Heart left ventricle (tissue), 16 donors: Measurements from ENCODE around the gene HMGXB4. TPM values are rescaled to one million over a fixed set of nuclear protein-coding genes. Genes with fewer than 3 reads are reported as not detected.

Source experiments
- ATAC-seq, 4 donors: fragments of 200-7000 bp; cut with Tn5 transposase; one replicate each; pipeline ENCODE4 v1.9.1; 2020 to 2022; ENCODE audit warnings: moderate library complexity in 4 of 4, mild to moderate bottlenecking in 3 of 4, moderate number of reproducible peaks in 1 of 4
- DNase-seq, 5 donors: peaks; one replicate each; pipeline ENCODE4 v3.0.0-alpha.2; 2020
- H3K27ac ChIP-seq, 12 donors: fragments of 200-600 bp; sonication (generic) in 4 of 12; one replicate each; pipeline versions ENCODE4 v1.5.0 to v1.8.0; 2016 to 2022; ENCODE audit warnings: mild to moderate bottlenecking in 2 of 12
- H3K27me3 ChIP-seq, 9 donors: fragments of 200-600 bp; sonication (generic) in 2 of 9; one replicate each; pipeline versions ENCODE4 v1.5.1 to v1.8.0; 2016 to 2022; ENCODE audit warnings: mild to moderate bottlenecking in 3 of 9
- H3K36me3 ChIP-seq, 9 donors: fragments of 200-600 bp; sonication (generic) in 2 of 9; one replicate each; pipeline versions ENCODE4 v1.5.0 to v1.8.0; 2018 to 2022; ENCODE audit warnings: mild to moderate bottlenecking in 2 of 9
- H3K4me1 ChIP-seq, 12 donors: fragments of 200-600 bp; sonication (generic) in 4 of 12; one replicate each; pipeline versions ENCODE4 v1.5.0 to v1.8.0; 2016 to 2022; ENCODE audit warnings: mild to moderate bottlenecking in 3 of 12
- H3K4me3 ChIP-seq, 12 donors: fragments of 200-600 bp; sonication (generic) in 4 of 12; one replicate each; pipeline versions ENCODE4 v1.5.0 to v1.8.0; 2017 to 2022; ENCODE audit warnings: mild to moderate bottlenecking in 9 of 12, moderate library complexity in 4 of 12
- H3K9me3 ChIP-seq, 12 donors: fragments of 200-600 bp; sonication (generic) in 4 of 12; one replicate each; pipeline versions ENCODE4 v1.5.0 to v1.8.0; 2016 to 2022; ENCODE audit warnings: mild to moderate bottlenecking in 1 of 12
- CTCF ChIP-seq, 12 donors: fragments of 200-600 bp; sonication (generic) in 4 of 12; IDR thresholded peaks; one replicate each; pipeline versions ENCODE4 v1.5.0 to v1.8.0; 2018 to 2022; ENCODE audit warnings: antibody characterized with exemption in 12 of 12, mild to moderate bottlenecking in 5 of 12
- POLR2A ChIP-seq, 2 donors: fragments of 450-650 bp; IDR thresholded peaks; one replicate each; pipeline ENCODE4 v1.6.1; 2017; ENCODE audit warnings: antibody characterized with exemption in 2 of 2, mild to moderate bottlenecking in 2 of 2, moderate library complexity in 2 of 2
- WGBS, 4 donors: extraction: QIAGEN DNeasy Blood & Tissue Kit in 2 of 4; methylation state at CpG; one replicate each; pipeline versions ENCODE4 v1.1.5 to v1.1.7; 2013 to 2018; 5-methylcytosine and 5-hydroxymethylcytosine counted together
- intact Hi-C, 10 donors: fragments of 100-400 bp; cut with DNase I; formaldehyde crosslinking; loops; one replicate each; pipeline versions ENCODE4 v1.11.1 to v1.14.2; 2022
- polyA plus RNA-seq, 2 donors: library from polyadenylated mRNA; stranded (reverse); fragments of 200-250 nt; gene quantifications; one replicate each; pipeline ENCODE4 v1.2.3, GENCODE V29; 2013
- total RNA-seq, 9 donors: library from RNA; depleted of rRNA in 2 of 9; stranded (reverse); fragments of >200 nt in 2 of 9; fragmentation: NEBNext Ultra II Directional in 3 of 9; extraction: Animal tissue kit (Norgen Biotek cat#: 25700) in 3 of 9; gene quantifications; one replicate each; pipeline versions ENCODE4 v1.1.0 to v1.2.4, GENCODE V29; 2016 to 2023
- donor health status: ischemic (EF 13 %, LVEDD 7.1; RV severe dilation, severe dysfunction).
- donor health status: healthy with polysubstance abuse.
- donor health status: DM: no; HTN: yes; CAD: no.
- donor health status: DM: no; HTN: no; CAD: no.
- donor health status: ischemic (EF 25% LVEDD 6.9; RV normal size, moderate dysfunction).
- donor health status: ischemic (EF 25% LVEDD 5.7; RV mildly dilated, moderate dysfunction).
- donor health status: healthy.
- donor health status: DM: yes; HTN: yes; CAD: no.
- donor health status: ischemic (EF 35%, LVEDD 5.7; RV mildly dilated, moderate dysfunction).
- donor health status: nonischemic (EF 11% LVEDD 7.7; RV severe dilation, severe dysfunction).
- donor health status: DM: yes; HTN: yes; CAD: no.
- donor health status: PGD.
- donor health status: ischemic (EF 29% LVEDD 5.4; RV normal size, mild dysfunction).
- donor health status: nonischemic (EF 23%, LVEDD 6.1; RV moderate dilation, normal function).

Gene HMGXB4
- total and polyA plus RNA-seq, 11 donors = 5.6 to 14.2 (median 8.0) TPM

- Histone ChIP-seq H3K27me3 (peaks cover 0 to 7% (median 0%) of the 10 kb centered on the region in 9 donors), H3K27ac (no peak overlapping the region), H3K9me3 (peaks cover 0 to 7% (median 0%) of the 10 kb centered on the region in 12 donors), H3K36me3 (no peaks in the 10 kb centered on the region), H3K4me3 (no peak overlapping the region), H3K4me1 (no peaks in the 10 kb centered on the region)
- no peak for DNase-seq
- TF ChIP-seq POLR2A (IDR thresholded peaks at IDR 0.05) = no peak
- TF ChIP-seq CTCF (IDR thresholded peaks at IDR 0.05) = no peak
- WGBS, 4 donors = 67 to 73% (median 68%) methylated on average over 2 of the region's 2 CpGs
- ATAC-seq = no peak
- intact Hi-C loops = no loop called here
These were observed 39.8 kb upstream of the HMGXB4 start for GRCh38 chr22:35217527-35217926.

- no peak for TF ChIP-seq CTCF (IDR thresholded peaks at IDR 0.05)
- TF ChIP-seq POLR2A (IDR thresholded peaks at IDR 0.05) = no peak
- intact Hi-C loops = no loop called here
These were observed 39.2 kb upstream of the HMGXB4 start for GRCh38 chr22:35218079-35218478.

GRCh38 chr22:35219012-35219411, 38.3 kb upstream of the HMGXB4 start:
- Histone ChIP-seq H3K36me3 (no peaks in the 10 kb centered on the region), H3K27me3 (peaks cover 0 to 7% (median 0%) of the 10 kb centered on the region in 9 donors), H3K27ac (no peak overlapping the region), H3K9me3 (peaks cover 0 to 7% (median 0%) of the 10 kb centered on the region in 12 donors), H3K4me1 (no peaks in the 10 kb centered on the region), H3K4me3 (no peak overlapping the region)
- DNase-seq = no peak
- no peak for TF ChIP-seq CTCF (IDR thresholded peaks at IDR 0.05)
- intact Hi-C loops = no loop called here
- no peak for ATAC-seq
- WGBS, 4 donors = 55 to 67% (median 63%) methylated on average over 3 of the region's 3 CpGs

More at GRCh38 chr22:35218079-35218478, 39.2 kb upstream of the HMGXB4 start:
- H3K27ac ChIP-seq = no peak overlapping the region
- H3K36me3 ChIP-seq = no peaks in the 10 kb centered on the region
- H3K9me3 ChIP-seq = peaks cover 0 to 7% (median 0%) of the 10 kb centered on the region in 12 donors
- ATAC-seq (no peak), DNase-seq (no peak)
- no peak overlapping the region for H3K4me3 ChIP-seq
- peaks cover 0 to 7% (median 0%) of the 10 kb centered on the region in 9 donors for H3K27me3 ChIP-seq
- no peaks in the 10 kb centered on the region for H3K4me1 ChIP-seq

GRCh38 chr22:35220221-35220620, 37.1 kb upstream of the HMGXB4 start:
- no peak for ATAC-seq
- TF ChIP-seq CTCF (IDR thresholded peaks at IDR 0.05) = no peak
- no peak for TF ChIP-seq POLR2A (IDR thresholded peaks at IDR 0.05)
- H3K4me1 ChIP-seq = no peaks in the 10 kb centered on the region
- DNase-seq = no peak
- H3K4me3 ChIP-seq = no peak overlapping the region
- H3K27ac ChIP-seq = no peak overlapping the region
- intact Hi-C loops = no loop called here
- H3K9me3 ChIP-seq = peaks cover 0 to 7% (median 0%) of the 10 kb centered on the region in 12 donors
- H3K27me3 ChIP-seq = peaks cover 0 to 19% (median 0%) of the 10 kb centered on the region in 9 donors
- WGBS, 4 donors = 70 to 84% (median 76%) methylated on average over 2 of the region's 2 CpGs
- H3K36me3 ChIP-seq = no peaks in the 10 kb centered on the region
